ENCODE results near the gene TRPC1.
A peak's percentile ranks its signal among the peaks of the same experiment; 100 is the strongest.

TRPC1 gene

GRCh38 chr3:142754494-142754893 is 30.7 kb downstream of the TRPC1 start:
- DNase-seq, result no peak

- DNase-seq, result no peak
Measured at GRCh38 chr3:142768338-142768737, 44.5 kb downstream of the TRPC1 start.

GRCh38 chr3:142777927-142778326 is 54.1 kb downstream of the TRPC1 start:
- DNase-seq, result no peak

GRCh38 chr3:142778541-142778940 is 54.7 kb downstream of the TRPC1 start:
- no peak for DNase-seq

- DNase-seq, result no peak
Measured at GRCh38 chr3:142779591-142779990, 55.8 kb downstream of the TRPC1 start.

- no peak for DNase-seq
Measured at GRCh38 chr3:142782616-142783015, 58.8 kb downstream of the TRPC1 start.

- DNase-seq, result no peak
Measured at GRCh38 chr3:142784228-142784627, 60.4 kb downstream of the TRPC1 start.

- no peak for DNase-seq
Measured at GRCh38 chr3:142785996-142786395, 62.2 kb downstream of the TRPC1 start.

- no peak for DNase-seq
Measured at GRCh38 chr3:142787719-142788118, 63.9 kb downstream of the TRPC1 start.

- no peak for DNase-seq
Measured at GRCh38 chr3:142794508-142794907, 70.7 kb downstream of the TRPC1 start.

GRCh38 chr3:142795332-142795731 is 71.5 kb downstream of the TRPC1 start:
- DNase-seq, result no peak

GRCh38 chr3:142796823-142797222 is 73.0 kb downstream of the TRPC1 start:
- DNase-seq, result no peak

GRCh38 chr3:142801746-142802145 is 77.9 kb downstream of the TRPC1 start:
- no peak for DNase-seq

GRCh38 chr3:142802891-142803290 is 79.1 kb downstream of the TRPC1 start:
- DNase-seq, result no peak

GRCh38 chr3:142808103-142808917 is 84.5 kb downstream of the TRPC1 start:
- no peak for DNase-seq

GRCh38 chr3:142809259-142809658 is 85.4 kb downstream of the TRPC1 start:
- DNase-seq, result no peak

- DNase-seq, result no peak
Measured at GRCh38 chr3:142815803-142816202, 92.0 kb downstream of the TRPC1 start.

- no peak for DNase-seq
Measured at GRCh38 chr3:142817356-142817755, 93.5 kb downstream of the TRPC1 start.

- no peak for DNase-seq
Measured at GRCh38 chr3:142817897-142818296, 94.1 kb downstream of the TRPC1 start.

GRCh38 chr3:142818651-142819050 is 94.8 kb downstream of the TRPC1 start:
- no peak for DNase-seq

GRCh38 chr3:142819179-142819578 is 95.3 kb downstream of the TRPC1 start:
- DNase-seq, result no peak

- DNase-seq, result peak; percentile 70
Measured at GRCh38 chr3:142828703-142829305, 105.0 kb downstream of the TRPC1 start.

- no peak for DNase-seq
Measured at GRCh38 chr3:142837526-142837925, 113.7 kb downstream of the TRPC1 start.

- DNase-seq, result no peak
Measured at GRCh38 chr3:142839831-142840230, 116.0 kb downstream of the TRPC1 start.
